ENCODE measurements around the gene CACNB2.

CACNB2 gene

DNA sequence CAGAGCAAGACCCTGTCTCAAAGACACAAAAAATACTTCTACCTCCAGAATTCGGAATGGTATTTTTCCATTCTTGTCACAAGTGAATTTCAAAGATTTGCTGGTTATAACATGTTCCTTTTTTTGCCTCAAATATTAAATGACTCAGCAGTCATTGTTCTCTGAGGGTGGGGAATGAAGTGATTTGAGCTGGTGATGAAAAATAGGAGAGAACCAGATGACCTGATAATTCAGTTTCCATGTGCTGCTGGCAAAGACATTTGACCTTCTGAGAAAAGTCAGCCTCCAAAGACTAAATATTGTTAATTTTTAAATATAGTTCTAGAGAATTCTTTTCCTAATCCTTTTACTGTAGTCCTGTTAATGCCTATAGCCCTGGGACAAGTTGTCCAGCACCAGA is 78.9 kb downstream of the CACNB2 start:
- Histone ChIP-seq H3K9ac (ENCODE audit: low read length) (no peak overlapping the region), H3K9me3 (ENCODE audit: control insufficient read depth, low read depth, low read length) (no peaks in the 10 kb centered on the region)

DNA sequence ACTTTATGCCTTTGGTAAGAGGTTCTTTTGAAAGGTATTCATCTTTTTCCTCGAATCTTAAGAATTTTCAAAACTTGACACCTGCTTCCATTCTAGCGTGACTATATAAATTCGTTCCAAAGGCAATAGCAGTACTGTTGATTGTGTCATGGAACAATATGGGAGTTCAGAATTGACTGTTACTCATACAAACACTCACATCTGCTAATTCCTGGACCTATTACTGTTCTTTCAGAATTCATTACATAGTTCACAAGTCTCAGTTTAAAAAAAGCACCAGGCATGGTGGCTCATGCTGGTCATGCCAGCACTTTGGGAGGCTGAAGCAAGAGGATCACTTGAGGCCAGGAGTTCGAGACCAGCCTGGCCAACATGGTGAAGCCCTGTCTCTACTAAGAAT is 80.9 kb downstream of the CACNB2 start:
- Histone ChIP-seq H3K4me1 (ENCODE audit: control insufficient read depth, low read depth, low read length) (peaks cover 2% of the 10 kb centered on the region), H3K9me3 (ENCODE audit: control insufficient read depth, low read depth, low read length) (no peaks in the 10 kb centered on the region), H3K9ac (ENCODE audit: low read length) (no peak overlapping the region)

More for the DNA sequence above, 78.9 kb downstream of the CACNB2 start:
- Histone ChIP-seq H3K4me3 (ENCODE audit: low read length) (no peak overlapping the region), H3K36me3 (ENCODE audit: control insufficient read depth, low read depth, low read length) (no peaks in the 10 kb centered on the region), H3K27me3 (ENCODE audit: control insufficient read depth, insufficient read depth, low read length) (no peaks in the 10 kb centered on the region), H3K27ac (ENCODE audit: low read length) (no peak overlapping the region), H3K4me1 (ENCODE audit: control insufficient read depth, low read depth, low read length) (peaks cover 2% of the 10 kb centered on the region)

DNA sequence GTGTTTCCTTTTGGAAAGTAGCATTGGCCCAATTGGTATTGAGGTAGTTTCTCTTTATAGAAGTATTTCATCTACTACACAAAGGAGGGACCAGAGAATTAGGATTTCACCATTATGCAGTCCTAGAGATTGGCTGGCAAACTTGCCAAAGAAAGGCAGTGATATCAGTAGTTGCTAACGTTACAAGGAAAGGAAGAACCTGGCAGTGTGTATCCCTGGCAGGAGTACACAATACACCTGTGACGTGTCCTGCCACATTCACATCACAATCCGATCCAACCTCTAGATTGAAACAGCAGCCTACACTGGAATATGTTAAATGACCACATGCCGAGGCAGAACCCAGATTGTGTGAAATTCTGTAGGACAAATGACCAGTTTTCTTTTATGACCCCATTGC is 81.7 kb downstream of the CACNB2 start:
- H3K36me3 ChIP-seq (ENCODE audit: control insufficient read depth, low read depth, low read length): no peaks in the 10 kb centered on the region
- H3K9ac ChIP-seq (ENCODE audit: low read length): no peak overlapping the region
- H3K27ac ChIP-seq (ENCODE audit: low read length): no peak overlapping the region
- no peaks in the 10 kb centered on the region for H3K9me3 ChIP-seq (ENCODE audit: control insufficient read depth, low read depth, low read length)
- no peaks in the 10 kb centered on the region for H3K27me3 ChIP-seq (ENCODE audit: control insufficient read depth, insufficient read depth, low read length)
- no peak overlapping the region for H3K4me3 ChIP-seq (ENCODE audit: low read length)
- peaks cover 2% of the 10 kb centered on the region for H3K4me1 ChIP-seq (ENCODE audit: control insufficient read depth, low read depth, low read length)

More for the DNA sequence above, 80.9 kb downstream of the CACNB2 start:
- H3K4me3 ChIP-seq (ENCODE audit: low read length): no peak overlapping the region
- no peaks in the 10 kb centered on the region for H3K36me3 ChIP-seq (ENCODE audit: control insufficient read depth, low read depth, low read length)
- no peak overlapping the region for H3K27ac ChIP-seq (ENCODE audit: low read length)
- H3K27me3 ChIP-seq (ENCODE audit: control insufficient read depth, insufficient read depth, low read length): no peaks in the 10 kb centered on the region

DNA sequence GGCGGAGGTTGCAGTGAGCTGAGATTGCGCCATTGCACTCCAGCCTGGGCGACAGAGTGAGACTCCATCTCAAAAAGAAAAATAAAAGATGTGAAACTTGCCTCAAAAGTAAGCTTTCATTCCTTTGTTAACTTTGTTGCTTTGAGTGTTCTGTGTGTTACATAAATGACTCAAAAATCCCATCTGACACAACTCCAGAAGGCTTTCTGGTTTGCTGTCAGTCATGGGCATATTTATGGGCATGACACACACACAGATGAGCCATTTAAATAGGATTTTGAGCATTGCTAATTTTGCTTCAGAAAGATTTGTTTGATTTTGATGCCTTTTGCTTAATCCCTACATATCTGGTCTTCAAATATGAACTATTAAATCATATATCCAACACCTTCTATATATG is 82.6 kb downstream of the CACNB2 start:
- Histone ChIP-seq H3K4me1 (ENCODE audit: control insufficient read depth, low read depth, low read length) (peaks cover 2% of the 10 kb centered on the region), H3K27me3 (ENCODE audit: control insufficient read depth, insufficient read depth, low read length) (no peaks in the 10 kb centered on the region), H3K27ac (ENCODE audit: low read length) (no peak overlapping the region), H3K9ac (ENCODE audit: low read length) (no peak overlapping the region), H3K9me3 (ENCODE audit: control insufficient read depth, low read depth, low read length) (no peaks in the 10 kb centered on the region), H3K36me3 (ENCODE audit: control insufficient read depth, low read depth, low read length) (no peaks in the 10 kb centered on the region), H3K4me3 (ENCODE audit: low read length) (no peak overlapping the region)

DNA sequence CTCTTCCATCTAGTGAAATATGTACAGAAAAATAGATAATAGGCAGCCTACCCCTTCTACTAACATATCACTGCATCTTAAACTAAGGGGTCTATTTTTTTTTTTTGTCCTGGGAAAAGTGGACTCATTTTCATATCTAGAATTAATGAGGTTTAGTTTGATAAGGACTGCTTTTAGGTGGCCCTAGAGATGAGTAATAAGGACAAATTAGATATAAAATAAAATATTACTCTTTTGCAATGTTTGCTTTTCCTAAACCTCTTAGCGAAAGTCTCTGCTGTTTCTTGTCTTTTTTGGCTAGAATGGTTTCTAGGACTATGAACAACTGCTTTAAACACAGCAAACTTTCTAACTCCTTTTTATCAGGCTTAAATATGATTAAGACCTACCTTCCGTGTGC is 83.7 kb downstream of the CACNB2 start:
- Histone ChIP-seq H3K9me3 (ENCODE audit: control insufficient read depth, low read depth, low read length) (no peaks in the 10 kb centered on the region), H3K27ac (ENCODE audit: low read length) (no peak overlapping the region), H3K4me1 (ENCODE audit: control insufficient read depth, low read depth, low read length) (peaks cover 2% of the 10 kb centered on the region), H3K36me3 (ENCODE audit: control insufficient read depth, low read depth, low read length) (no peaks in the 10 kb centered on the region), H3K9ac (ENCODE audit: low read length) (no peak overlapping the region), H3K4me3 (ENCODE audit: low read length) (no peak overlapping the region), H3K27me3 (ENCODE audit: control insufficient read depth, insufficient read depth, low read length) (no peaks in the 10 kb centered on the region)

DNA sequence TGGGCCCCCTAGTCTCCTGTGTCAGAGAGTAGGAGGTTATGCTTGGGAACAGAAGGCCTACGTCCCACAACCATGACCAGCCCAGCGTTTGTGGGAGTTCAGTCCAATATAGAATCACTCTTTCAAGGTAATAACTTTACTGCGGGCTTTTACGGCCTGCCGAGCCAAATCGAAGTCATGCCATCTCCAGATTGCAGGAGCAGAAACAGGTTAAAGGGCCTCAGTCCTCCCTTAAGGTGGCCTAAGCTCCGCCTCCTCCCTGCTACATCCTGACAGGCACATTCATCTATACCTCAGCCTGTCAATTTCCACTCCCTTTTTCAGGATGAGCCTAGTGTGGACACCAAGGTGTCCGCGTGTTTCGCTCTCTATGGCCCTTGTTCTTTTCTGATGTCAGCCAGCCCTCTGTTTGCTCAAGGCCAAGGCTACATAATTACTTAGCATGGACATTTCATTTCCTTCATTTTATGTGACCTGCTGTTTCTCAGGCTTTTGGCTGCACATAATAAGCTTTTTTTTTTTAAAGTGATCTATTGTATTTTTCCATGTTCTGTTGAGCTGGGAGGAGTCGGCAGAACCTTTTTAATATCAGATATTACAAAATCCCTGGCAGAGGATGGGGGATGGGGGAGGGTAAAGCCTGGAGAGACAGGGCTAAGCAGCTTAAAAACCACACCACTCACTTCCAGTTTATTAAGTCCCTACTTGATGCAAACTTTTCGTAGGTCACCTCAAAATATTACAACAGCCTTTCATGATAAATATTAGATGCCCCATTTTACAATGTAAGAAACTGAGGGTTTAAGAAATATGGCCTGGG is 84.6 kb downstream of the CACNB2 start:
- Histone ChIP-seq H3K27me3 (ENCODE audit: control insufficient read depth, insufficient read depth, low read length) (no peaks in the 10 kb centered on the region), H3K9me3 (ENCODE audit: control insufficient read depth, low read depth, low read length) (no peaks in the 10 kb centered on the region), H3K27ac (ENCODE audit: low read length) (no peak overlapping the region), H3K4me1 (ENCODE audit: control insufficient read depth, low read depth, low read length) (peaks cover 2% of the 10 kb centered on the region), H3K4me3 (ENCODE audit: low read length) (no peak overlapping the region), H3K36me3 (ENCODE audit: control insufficient read depth, low read depth, low read length) (no peaks in the 10 kb centered on the region), H3K9ac (ENCODE audit: low read length) (no peak overlapping the region)

DNA sequence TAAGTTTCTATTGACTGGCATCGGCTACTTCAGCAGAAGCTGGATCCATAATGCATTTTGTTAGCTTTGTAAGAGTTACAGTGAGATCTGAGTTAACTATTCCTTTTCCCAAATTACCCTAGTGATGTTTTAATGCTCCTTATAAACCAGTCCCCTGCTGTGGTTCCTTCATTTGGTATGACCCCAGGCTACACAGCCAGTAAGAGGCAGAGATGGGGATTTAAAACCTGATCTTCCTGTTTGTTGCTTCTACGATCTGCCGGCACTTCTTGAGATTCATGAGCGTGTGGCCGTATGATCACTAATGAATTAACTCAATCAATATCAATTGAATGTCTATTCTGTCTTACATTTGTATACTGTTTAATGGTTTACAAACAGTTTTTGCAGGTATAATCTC is 86.1 kb downstream of the CACNB2 start:
- no peak overlapping the region for H3K9ac ChIP-seq (ENCODE audit: low read length)
- H3K4me1 ChIP-seq (ENCODE audit: control insufficient read depth, low read depth, low read length): peaks cover 2% of the 10 kb centered on the region
- H3K9me3 ChIP-seq (ENCODE audit: control insufficient read depth, low read depth, low read length): no peaks in the 10 kb centered on the region
- no peak overlapping the region for H3K4me3 ChIP-seq (ENCODE audit: low read length)
- H3K36me3 ChIP-seq (ENCODE audit: control insufficient read depth, low read depth, low read length): no peaks in the 10 kb centered on the region
- no peak overlapping the region for H3K27ac ChIP-seq (ENCODE audit: low read length)
- H3K27me3 ChIP-seq (ENCODE audit: control insufficient read depth, insufficient read depth, low read length): no peaks in the 10 kb centered on the region

DNA sequence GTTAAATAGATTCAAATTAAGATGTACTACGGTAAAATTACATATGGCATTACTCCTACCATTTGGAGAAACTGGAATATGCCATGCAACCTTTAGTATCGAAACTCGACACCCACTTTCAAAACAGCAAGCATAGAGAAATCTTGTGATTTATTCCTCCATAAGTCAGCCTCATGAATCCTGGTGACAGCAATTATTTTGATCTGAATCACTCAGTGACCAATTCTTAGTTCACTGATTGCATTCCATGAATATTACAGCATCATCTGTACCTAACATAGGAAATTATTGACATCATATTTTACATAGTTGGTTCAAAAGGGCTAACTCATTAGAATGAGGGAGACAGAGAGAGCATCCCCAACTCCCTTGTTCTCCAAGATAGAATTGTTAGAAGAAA is 89.6 kb downstream of the CACNB2 start:
- no peak overlapping the region for H3K27ac ChIP-seq (ENCODE audit: low read length)
- H3K4me3 ChIP-seq (ENCODE audit: low read length): no peak overlapping the region
- H3K27me3 ChIP-seq (ENCODE audit: control insufficient read depth, insufficient read depth, low read length): no peaks in the 10 kb centered on the region
- no peak overlapping the region for H3K9ac ChIP-seq (ENCODE audit: low read length)
- H3K4me1 ChIP-seq (ENCODE audit: control insufficient read depth, low read depth, low read length): peaks cover 7% of the 10 kb centered on the region
- no peaks in the 10 kb centered on the region for H3K9me3 ChIP-seq (ENCODE audit: control insufficient read depth, low read depth, low read length)
- no peaks in the 10 kb centered on the region for H3K36me3 ChIP-seq (ENCODE audit: control insufficient read depth, low read depth, low read length)

DNA sequence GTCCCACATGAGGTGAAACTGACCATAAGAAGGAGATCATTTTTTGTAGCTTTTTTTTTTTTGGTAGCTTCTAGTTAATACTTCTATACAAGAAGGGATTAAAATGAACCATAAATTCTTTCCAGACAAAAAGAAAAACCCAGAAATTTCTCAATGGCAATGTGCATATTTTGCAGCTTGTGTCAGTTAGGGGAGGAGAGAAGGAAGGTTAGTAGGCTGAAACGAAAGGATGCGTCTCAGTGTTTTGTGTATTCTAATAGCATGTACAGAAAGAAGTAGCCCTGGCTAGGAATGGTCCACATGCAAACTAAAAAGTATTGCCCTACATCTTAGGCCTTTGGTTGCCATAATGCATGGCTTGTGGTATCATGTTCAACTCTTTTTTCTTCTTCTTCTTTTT is 90.6 kb downstream of the CACNB2 start:
- H3K36me3 ChIP-seq (ENCODE audit: control insufficient read depth, low read depth, low read length): no peaks in the 10 kb centered on the region
- no peaks in the 10 kb centered on the region for H3K27me3 ChIP-seq (ENCODE audit: control insufficient read depth, insufficient read depth, low read length)
- H3K4me1 ChIP-seq (ENCODE audit: control insufficient read depth, low read depth, low read length): peaks cover 7% of the 10 kb centered on the region
- H3K27ac ChIP-seq (ENCODE audit: low read length): no peak overlapping the region
- H3K9ac ChIP-seq (ENCODE audit: low read length): no peak overlapping the region
- no peaks in the 10 kb centered on the region for H3K9me3 ChIP-seq (ENCODE audit: control insufficient read depth, low read depth, low read length)
- H3K4me3 ChIP-seq (ENCODE audit: low read length): no peak overlapping the region

DNA sequence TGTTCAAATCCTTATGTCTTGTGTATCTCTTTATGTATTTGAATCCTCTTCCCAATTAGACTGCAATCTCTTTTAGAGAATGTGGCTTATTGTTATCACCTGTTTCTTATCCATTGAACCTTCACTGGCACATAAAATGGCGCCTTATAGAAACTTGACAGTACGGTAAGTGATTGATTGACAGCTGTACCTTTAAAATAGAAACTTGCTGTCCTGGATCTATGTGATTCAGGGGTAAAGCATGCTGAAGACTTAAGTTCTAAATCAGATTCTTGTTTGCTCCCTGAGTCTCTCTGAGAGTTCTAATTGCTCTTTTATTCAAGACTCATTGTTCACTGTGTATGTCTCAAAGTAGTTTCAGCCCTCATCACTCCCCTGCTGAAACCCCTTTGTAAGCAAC is 91.3 kb downstream of the CACNB2 start:
- no peaks in the 10 kb centered on the region for H3K27me3 ChIP-seq (ENCODE audit: control insufficient read depth, insufficient read depth, low read length)
- H3K4me3 ChIP-seq (ENCODE audit: low read length): no peak overlapping the region
- no peaks in the 10 kb centered on the region for H3K9me3 ChIP-seq (ENCODE audit: control insufficient read depth, low read depth, low read length)
- H3K36me3 ChIP-seq (ENCODE audit: control insufficient read depth, low read depth, low read length): no peaks in the 10 kb centered on the region
- no peak overlapping the region for H3K27ac ChIP-seq (ENCODE audit: low read length)
- no peak overlapping the region for H3K9ac ChIP-seq (ENCODE audit: low read length)
- peaks cover 8% of the 10 kb centered on the region for H3K4me1 ChIP-seq (ENCODE audit: control insufficient read depth, low read depth, low read length)

DNA sequence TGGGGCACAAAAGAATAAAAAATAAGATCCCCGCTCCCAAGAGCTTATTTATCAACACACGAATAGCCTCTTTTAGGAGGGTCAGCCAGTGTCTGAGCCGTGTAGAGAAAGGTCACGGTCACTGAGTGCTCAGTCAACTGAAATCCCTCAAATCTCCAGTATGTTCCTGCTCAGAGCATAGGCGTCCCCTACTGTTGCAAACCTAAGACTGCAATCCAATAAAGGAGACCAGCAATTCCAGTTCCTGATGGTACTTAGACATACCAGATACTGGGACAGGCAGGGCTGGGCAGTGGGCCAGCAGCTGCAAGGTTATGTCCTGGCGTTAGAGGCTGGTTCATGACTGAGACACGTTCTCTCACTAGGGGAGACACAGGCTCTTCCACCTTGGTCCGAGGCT is 93.6 kb downstream of the CACNB2 start:
- Histone ChIP-seq H3K9ac (ENCODE audit: low read length) (no peak overlapping the region), H3K27me3 (ENCODE audit: control insufficient read depth, insufficient read depth, low read length) (no peaks in the 10 kb centered on the region), H3K4me3 (ENCODE audit: low read length) (peak overlapping the region; percentile 22), H3K9me3 (ENCODE audit: control insufficient read depth, low read depth, low read length) (no peaks in the 10 kb centered on the region), H3K4me1 (ENCODE audit: control insufficient read depth, low read depth, low read length) (peaks cover 12% of the 10 kb centered on the region), H3K27ac (ENCODE audit: low read length) (no peak overlapping the region), H3K36me3 (ENCODE audit: control insufficient read depth, low read depth, low read length) (no peaks in the 10 kb centered on the region)

DNA sequence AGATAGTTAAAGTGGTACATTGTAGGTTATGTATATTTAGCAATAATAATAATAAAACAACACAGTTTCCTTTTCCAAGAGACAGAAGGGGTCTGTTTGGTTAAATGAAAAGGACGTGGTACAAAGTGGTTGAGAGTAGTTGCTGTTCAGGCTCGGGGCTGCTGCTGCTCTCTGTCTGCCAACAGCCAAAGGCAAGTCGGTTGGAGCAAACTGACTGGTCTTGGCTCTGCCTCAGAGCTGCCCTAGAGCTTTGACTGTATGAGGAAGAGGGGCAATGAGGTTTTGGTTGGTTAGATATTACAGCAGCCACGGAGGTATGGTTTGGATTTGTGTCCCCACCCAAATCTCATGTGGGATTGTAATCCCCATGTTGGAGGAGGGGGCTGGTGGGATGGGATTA is 95.3 kb downstream of the CACNB2 start:
- Histone ChIP-seq H3K9ac (ENCODE audit: low read length) (no peak overlapping the region), H3K4me3 (ENCODE audit: low read length) (no peak overlapping the region), H3K4me1 (ENCODE audit: control insufficient read depth, low read depth, low read length) (peaks cover 12% of the 10 kb centered on the region), H3K36me3 (ENCODE audit: control insufficient read depth, low read depth, low read length) (no peaks in the 10 kb centered on the region), H3K27ac (ENCODE audit: low read length) (no peak overlapping the region), H3K27me3 (ENCODE audit: control insufficient read depth, insufficient read depth, low read length) (no peaks in the 10 kb centered on the region), H3K9me3 (ENCODE audit: control insufficient read depth, low read depth, low read length) (no peaks in the 10 kb centered on the region)
